DOHH2 (cell line): ENCODE measurements around the gene MED16.

Experiments used
- CTCF ChIP-seq: fragments of 200-600 bp; sonication (generic); IDR thresholded peaks from one replicate; pipeline ENCODE4 v1.5.1; 2014; ENCODE audit warnings: antibody characterized with exemption, mild to moderate bottlenecking, low read depth, low read length; ENCODE audit not compliant: poor library complexity, severe bottlenecking
- EZH2phosphoT487 ChIP-seq: fragments of 200-600 bp; sonication (generic); IDR thresholded peaks from 2 replicates; pipeline ENCODE4 v1.6.1; 2017; ENCODE audit warnings: borderline replicate concordance, mild to moderate bottlenecking, antibody characterized with exemption, low read length, moderate library complexity, mixed read lengths

- TF ChIP-seq CTCF (no peak), EZH2phosphoT487 (no peak)
These were observed 39.1 kb upstream of the MED16 start for GRCh38 chr19:931860-932647.
